ENCODE results near the gene TSKS.
"Not testable (repeated sequence)": the region's sequence is repeated elsewhere in the genome, so short reads cannot be mapped to it uniquely, and the experiment has no call there.

TSKS gene

GRCh38 chr19:49766007-49766929 lies 3.2 kb upstream of the TSKS start:
- DNase-seq: peak; percentile 100

- no peak for DNase-seq
Observed at GRCh38 chr19:49764341-49764740, 1.2 kb upstream of the TSKS start.

GRCh38 chr19:49761625-49762311 lies 1.3 kb downstream of the TSKS start:
- DNase-seq: no peak

DNA sequence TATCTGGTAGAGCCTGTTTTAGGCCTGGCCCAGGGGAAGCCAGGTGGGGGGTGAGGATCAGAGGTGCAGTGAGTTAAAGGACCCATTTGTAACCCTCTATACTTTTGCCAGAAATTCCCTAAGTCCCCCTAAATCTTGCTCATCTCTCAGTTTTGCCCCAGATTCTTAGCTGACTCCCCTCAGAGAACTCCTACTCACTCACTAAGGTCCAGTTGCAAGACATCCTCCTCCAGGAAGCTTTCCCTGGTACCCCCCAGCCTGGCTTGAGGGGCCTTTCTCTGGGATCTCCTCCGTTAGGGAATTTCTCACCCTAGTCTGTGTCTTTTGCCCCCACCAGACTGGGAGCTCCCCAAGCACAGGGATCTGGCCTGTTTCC lies 1.9 kb downstream of the TSKS start:
- no peak for DNase-seq

GRCh38 chr19:49758292-49758691 lies 4.8 kb downstream of the TSKS start:
- no peak for DNase-seq

- no peak for DNase-seq
Observed at GRCh38 chr19:49755956-49756355, 7.2 kb downstream of the TSKS start.

- no peak for DNase-seq
Observed at GRCh38 chr19:49752701-49753100, 10.4 kb downstream of the TSKS start.

GRCh38 chr19:49749771-49750170 lies 13.3 kb downstream of the TSKS start:
- DNase-seq: no peak

DNA sequence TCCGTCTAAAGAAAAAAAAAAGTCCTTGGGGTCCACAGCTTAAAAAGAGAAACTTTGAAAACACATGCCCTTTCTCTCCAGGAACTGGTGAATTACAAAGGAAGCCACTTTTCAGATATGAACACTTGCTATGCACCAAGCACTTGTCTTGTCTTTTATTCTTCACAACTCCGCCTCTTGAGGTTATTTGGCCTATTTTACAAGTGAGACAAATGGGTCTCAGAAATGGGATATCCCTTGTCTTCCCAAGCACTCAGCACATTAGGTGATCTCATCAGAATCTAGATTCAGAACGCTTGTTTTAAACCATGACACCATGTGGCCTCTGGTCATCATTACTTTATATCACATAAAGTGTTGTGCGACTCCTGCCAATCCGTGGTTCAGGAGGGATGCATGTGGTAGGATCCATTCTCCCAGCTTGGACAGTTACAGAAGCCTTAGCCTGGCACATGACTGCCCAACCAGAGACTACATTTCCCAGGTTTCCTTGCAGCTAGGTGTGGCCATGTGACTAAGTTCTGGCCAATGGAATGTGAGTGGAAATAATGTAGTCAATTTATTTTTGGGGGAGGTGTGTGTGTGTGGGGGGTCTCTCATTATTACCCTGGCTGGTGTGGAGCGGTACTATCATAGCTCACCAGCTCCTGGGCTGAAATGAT lies 13.9 kb downstream of the TSKS start:
- no peak for DNase-seq

DNA sequence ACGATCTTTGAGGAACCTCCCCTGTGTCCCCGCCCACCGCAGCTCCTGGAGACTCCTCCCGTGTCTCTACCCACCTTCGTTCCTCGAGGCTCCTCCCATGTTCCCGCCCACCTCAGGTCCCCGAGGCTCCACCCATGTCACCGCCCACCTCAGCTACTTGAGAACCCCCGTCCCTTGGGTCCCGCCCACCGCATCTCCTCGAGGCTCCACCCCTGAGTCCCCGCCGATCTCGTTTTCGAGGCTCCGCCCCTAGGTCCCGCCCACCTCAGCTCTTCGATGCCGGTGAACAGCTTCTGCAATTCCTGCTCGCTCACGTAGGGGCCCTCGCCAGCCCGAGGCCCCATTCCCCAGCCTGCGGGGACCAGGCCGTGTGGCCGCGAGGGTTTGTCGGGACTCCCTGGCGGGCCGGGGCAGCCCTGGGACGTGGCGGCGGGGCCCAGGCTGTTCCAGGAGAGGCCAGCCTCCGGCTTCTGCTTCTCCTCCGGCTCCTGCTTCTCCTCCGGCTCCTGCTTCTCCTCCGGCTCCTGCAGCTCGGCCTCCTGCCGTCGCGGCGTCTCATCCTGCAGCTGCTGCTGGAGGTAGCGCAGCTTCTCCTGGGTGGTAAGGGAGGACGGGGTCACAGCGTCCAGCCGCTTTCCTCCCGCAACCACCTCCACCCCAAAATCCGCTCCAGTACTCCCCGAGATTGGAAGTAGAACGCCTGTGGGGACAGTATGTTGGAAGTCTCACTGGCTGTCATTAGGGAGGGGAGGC lies 16.7 kb downstream of the TSKS start:
- DNase-seq: no peak

- no peak for DNase-seq
Observed at GRCh38 chr19:49744946-49745381, 18.1 kb downstream of the TSKS start.

DNA sequence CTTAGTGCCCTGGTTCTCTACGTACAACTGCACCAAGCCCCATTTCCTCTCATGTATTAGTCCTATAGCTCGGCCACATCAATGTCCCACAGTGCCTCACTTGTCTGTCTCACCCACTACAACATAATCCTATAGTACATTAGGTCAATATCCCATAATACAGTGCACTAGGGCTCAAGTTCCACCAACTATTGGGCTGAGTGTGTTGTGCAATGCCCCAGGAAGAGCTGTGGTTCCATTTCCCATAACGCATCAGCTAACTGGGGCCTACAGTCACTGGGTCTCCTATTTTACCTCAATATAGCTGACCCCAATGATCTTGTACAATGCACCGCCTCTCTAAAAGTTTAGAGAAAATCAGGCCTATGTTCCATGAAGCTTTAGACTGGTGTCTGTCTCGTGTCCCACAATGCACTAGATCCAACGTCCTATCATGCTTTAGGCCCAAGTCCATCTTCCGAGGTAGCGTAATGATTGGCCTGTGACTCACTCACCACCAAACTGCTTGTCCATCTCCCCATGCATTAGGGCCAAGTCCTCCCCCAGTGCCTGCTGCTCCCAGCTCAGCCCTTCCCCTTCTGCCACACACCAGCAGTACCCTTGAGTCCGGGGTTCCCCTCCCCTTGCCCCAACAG lies 21.8 kb downstream of the TSKS start:
- no peak for DNase-seq

DNA sequence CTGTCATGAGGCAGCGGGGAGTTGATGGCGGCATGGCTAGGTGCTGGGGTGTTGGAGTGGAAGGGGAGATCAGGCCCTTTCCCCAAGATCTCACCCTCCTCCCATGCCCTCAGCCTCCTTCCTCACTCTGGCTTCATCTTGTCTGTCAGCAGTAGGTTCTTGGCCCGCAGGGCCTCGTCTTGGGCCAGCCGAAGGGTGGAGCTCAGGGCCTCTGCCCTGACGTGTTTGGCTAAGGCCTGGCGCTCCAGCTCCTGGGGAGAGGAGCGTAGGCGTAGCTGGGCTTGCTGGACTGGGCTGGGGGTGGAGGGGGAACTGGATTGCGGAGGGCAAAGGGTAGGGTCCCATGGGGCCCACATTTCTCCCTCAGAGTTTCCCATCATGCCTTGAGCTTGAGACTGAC lies 23.2 kb downstream of the TSKS start:
- DNase-seq: no peak

- no peak for DNase-seq
Observed at GRCh38 chr19:49739098-49739497, 24.0 kb downstream of the TSKS start.

GRCh38 chr19:49738268-49738667 lies 24.8 kb downstream of the TSKS start:
- DNase-seq: no peak

- DNase-seq: no peak
Observed at GRCh38 chr19:49730166-49730565, 32.9 kb downstream of the TSKS start.

- DNase-seq: no peak
Observed at GRCh38 chr19:49727217-49728030, 35.7 kb downstream of the TSKS start.

- not testable (repeated sequence) for DNase-seq
Observed at GRCh38 chr19:49719420-49719819, 43.7 kb downstream of the TSKS start.

- DNase-seq: no peak
Observed at GRCh38 chr19:49718991-49719390, 44.1 kb downstream of the TSKS start.

GRCh38 chr19:49718511-49718910 lies 44.6 kb downstream of the TSKS start:
- no peak for DNase-seq

DNA sequence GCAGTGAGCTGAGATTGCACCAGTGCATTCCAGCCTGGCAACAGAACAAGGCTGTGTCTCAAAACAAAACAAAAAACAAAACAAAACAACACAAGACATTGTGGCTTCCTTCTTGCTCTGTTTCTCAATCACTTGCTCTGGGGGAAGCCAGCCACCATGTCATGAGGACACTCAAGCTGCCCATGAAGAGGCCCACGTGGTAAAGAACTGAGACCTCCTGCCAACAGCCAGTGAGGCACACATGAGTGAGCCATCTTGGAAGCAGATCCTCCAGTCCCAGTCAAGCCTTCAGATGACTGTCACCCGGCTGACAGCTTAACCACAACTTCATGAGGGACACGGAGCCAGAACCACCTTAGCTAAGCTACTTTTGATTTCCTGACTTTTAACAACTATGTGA lies 47.0 kb downstream of the TSKS start:
- no peak for DNase-seq

All from NCI-H748 treated with DMSO at 0.1 percent for 48 hours (cell line).